ENCODE results near the gene STUM.

STUM gene

DNA sequence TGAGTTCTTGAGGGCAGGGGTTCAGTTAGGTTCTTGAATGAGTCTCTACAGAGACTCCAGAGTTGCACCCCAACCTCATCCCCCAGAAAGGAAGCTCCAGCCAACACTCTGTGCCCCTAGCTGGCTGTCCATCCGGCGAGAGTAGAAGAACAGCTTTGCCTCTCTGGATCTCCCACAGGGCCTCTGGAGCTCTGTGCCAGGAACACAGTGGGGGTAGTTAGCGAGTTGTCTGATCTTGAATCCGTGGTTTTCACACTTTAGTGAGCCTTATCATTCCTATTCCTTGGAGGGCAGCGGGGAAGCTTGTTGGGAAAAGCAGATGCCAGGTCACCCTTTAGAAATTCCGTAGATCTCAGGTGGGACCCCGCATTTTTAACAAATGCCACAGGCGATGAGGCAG lies 45.0 kb downstream of the STUM start:
- no peaks in the 10 kb centered on the region for H3K79me2 ChIP-seq (ENCODE audit: insufficient read depth, low read length)
- no peaks in the 10 kb centered on the region for H3K9me3 ChIP-seq (ENCODE audit: insufficient read depth, low read length, severe bottlenecking)
- no peak overlapping the region for H3K27ac ChIP-seq (ENCODE audit: low read length)
- DNase-seq: no peak
- no peak overlapping the region for H2AFZ ChIP-seq (ENCODE audit: low read depth, low read length)
- no peak overlapping the region for H3K9ac ChIP-seq (ENCODE audit: low read depth, low read length)
- no peak overlapping the region for H3K4me2 ChIP-seq (ENCODE audit: insufficient read depth, low read length)
- no peaks in the 10 kb centered on the region for H3K36me3 ChIP-seq (ENCODE audit: insufficient read depth, low read length)
- TF ChIP-seq EZH2 (IDR thresholded peaks at IDR 0.05; ENCODE audit: borderline replicate concordance, low read depth, low read length, severe bottlenecking): no peak
- TF ChIP-seq, protein P1, sequence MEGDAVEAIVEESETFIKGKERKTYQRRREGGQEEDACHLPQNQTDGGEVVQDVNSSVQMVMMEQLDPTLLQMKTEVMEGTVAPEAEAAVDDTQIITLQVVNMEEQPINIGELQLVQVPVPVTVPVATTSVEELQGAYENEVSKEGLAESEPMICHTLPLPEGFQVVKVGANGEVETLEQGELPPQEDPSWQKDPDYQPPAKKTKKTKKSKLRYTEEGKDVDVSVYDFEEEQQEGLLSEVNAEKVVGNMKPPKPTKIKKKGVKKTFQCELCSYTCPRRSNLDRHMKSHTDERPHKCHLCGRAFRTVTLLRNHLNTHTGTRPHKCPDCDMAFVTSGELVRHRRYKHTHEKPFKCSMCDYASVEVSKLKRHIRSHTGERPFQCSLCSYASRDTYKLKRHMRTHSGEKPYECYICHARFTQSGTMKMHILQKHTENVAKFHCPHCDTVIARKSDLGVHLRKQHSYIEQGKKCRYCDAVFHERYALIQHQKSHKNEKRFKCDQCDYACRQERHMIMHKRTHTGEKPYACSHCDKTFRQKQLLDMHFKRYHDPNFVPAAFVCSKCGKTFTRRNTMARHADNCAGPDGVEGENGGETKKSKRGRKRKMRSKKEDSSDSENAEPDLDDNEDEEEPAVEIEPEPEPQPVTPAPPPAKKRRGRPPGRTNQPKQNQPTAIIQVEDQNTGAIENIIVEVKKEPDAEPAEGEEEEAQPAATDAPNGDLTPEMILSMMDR (IDR thresholded peaks at IDR 0.05; ENCODE audit: borderline replicate concordance, extremely low read depth, low read length, poor library complexity, severe bottlenecking): no peak
- no peak for ATAC-seq (ENCODE audit: insufficient read depth, low read depth)
- H3K4me1 ChIP-seq (ENCODE audit: insufficient read depth, low read length): no peaks in the 10 kb centered on the region
- peaks cover 4% of the 10 kb centered on the region for H3K27me3 ChIP-seq (ENCODE audit: insufficient read depth, low read length, poor library complexity)
- H4K20me1 ChIP-seq (ENCODE audit: insufficient read depth, low read length): no peaks in the 10 kb centered on the region
- H3K4me3 ChIP-seq (ENCODE audit: low read depth in 1 of 2, low read length in 2 of 2): no peak overlapping the region

DNA sequence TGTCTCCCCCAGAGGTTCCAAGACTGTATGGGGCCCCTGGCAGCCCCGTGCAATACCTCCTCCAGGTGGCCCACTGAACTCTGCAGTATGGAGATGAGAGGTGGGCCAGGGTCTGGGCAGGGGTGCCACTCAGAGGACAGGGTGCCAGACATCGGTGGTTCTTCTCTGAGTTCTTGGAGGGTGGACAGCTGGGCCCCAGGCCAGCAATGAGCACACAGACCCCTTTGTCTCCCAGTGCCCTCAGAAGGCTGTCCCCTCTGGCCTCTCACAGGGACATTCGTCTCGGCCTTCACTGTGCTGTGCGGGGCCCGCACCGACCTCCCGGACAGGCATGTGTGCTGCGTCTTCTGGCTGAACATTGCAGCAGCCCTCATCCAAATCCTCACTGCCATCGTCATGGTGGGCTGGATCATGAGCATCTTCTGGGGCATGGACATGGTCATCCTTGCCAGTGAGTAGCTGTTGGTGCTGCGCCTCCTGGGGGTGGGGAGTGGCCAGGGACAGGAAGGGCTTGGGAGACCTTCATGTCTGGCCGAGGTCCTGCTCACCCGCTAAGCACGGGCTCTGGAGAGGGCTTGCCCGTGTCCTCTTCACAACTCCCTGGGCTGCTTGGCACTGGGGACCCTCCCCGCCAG lies 48.1 kb downstream of the STUM start:
- Histone ChIP-seq H3K9me3 (ENCODE audit: insufficient read depth, low read length, severe bottlenecking) (no peaks in the 10 kb centered on the region), H2AFZ (ENCODE audit: low read depth, low read length) (no peak overlapping the region), H3K27me3 (ENCODE audit: insufficient read depth, low read length, poor library complexity) (no peaks in the 10 kb centered on the region), H3K4me1 (ENCODE audit: insufficient read depth, low read length) (no peaks in the 10 kb centered on the region), H4K20me1 (ENCODE audit: insufficient read depth, low read length) (no peaks in the 10 kb centered on the region; the same call in 1 of the 2 replicates), H3K4me3 (ENCODE audit: low read depth in 1 of 2, low read length in 2 of 2) (no peak overlapping the region), H3K9ac (ENCODE audit: low read depth, low read length) (no peak overlapping the region), H3K79me2 (ENCODE audit: insufficient read depth, low read length) (no peaks in the 10 kb centered on the region), H3K4me2 (ENCODE audit: insufficient read depth, low read length) (no peak overlapping the region), H3K27ac (ENCODE audit: low read length) (no peak overlapping the region), H3K36me3 (ENCODE audit: insufficient read depth, low read length) (no peaks in the 10 kb centered on the region)
- ATAC-seq (ENCODE audit: insufficient read depth, low read depth) (no peak), DNase-seq (no peak)
- TF ChIP-seq EZH2 (IDR thresholded peaks at IDR 0.05; ENCODE audit: borderline replicate concordance, low read depth, low read length, severe bottlenecking): no peak
- TF ChIP-seq, protein P1 (IDR thresholded peaks at IDR 0.05; ENCODE audit: borderline replicate concordance, extremely low read depth, low read length, poor library complexity, severe bottlenecking): no peak

DNA sequence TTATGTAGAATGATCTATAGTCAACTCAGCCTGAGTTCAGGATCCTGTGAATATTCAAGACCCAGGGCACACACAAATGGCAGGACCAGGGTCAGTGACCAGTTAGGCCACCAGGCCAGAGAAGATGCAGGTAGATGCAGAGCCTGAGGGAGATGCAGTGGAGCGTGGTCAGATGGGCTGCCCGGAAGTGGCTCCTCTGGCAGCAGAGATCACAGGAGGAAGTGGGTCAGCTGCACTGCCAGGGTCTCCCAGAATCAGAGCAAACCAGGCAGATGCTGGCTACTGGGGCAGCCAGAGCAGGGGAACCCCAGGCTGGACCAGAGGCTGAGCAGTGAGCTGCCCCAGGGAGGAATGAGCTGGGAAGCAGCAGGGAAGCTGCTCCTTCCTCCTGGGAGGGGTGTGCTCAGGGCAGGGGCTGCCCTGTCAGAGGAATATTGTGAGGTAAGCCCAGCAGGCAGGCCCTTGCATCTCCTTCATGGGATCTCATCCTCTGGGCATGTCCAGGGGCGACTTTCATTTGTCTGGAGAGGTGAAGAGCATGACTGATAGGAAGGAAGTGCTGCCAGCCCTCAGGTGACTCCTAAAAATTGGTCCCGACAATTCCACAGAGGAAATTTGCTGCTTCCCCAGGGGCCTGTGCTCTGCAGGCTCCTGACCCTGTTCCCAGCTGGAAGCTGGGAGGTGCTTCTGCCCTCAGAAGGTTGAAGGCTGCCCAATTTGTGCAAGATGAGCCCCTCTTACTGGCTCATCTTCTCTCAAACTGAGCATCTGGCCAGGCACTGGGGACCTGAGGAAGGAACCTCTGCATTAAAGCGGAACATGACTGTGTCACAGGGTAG lies 49.3 kb downstream of the STUM start:
- H3K4me1 ChIP-seq (ENCODE audit: insufficient read depth, low read length): no peaks in the 10 kb centered on the region
- no peaks in the 10 kb centered on the region for H3K36me3 ChIP-seq (ENCODE audit: insufficient read depth, low read length)
- H3K27me3 ChIP-seq (ENCODE audit: insufficient read depth, low read length, poor library complexity): no peaks in the 10 kb centered on the region
- H3K9ac ChIP-seq (ENCODE audit: low read depth, low read length): no peak overlapping the region
- H2AFZ ChIP-seq (ENCODE audit: low read depth, low read length): no peak overlapping the region
- no peak overlapping the region for H3K4me3 ChIP-seq (ENCODE audit: low read depth in 1 of 2, low read length in 2 of 2)
- ATAC-seq (ENCODE audit: insufficient read depth, low read depth): no peak
- TF ChIP-seq, protein P1 (IDR thresholded peaks at IDR 0.05; ENCODE audit: borderline replicate concordance, extremely low read depth, low read length, poor library complexity, severe bottlenecking): no peak
- no peak for TF ChIP-seq EZH2 (IDR thresholded peaks at IDR 0.05; ENCODE audit: borderline replicate concordance, low read depth, low read length, severe bottlenecking)
- H3K4me2 ChIP-seq (ENCODE audit: insufficient read depth, low read length): no peak overlapping the region
- no peaks in the 10 kb centered on the region for H3K79me2 ChIP-seq (ENCODE audit: insufficient read depth, low read length)
- H3K27ac ChIP-seq (ENCODE audit: low read length): no peak overlapping the region
- no peaks in the 10 kb centered on the region for H3K9me3 ChIP-seq (ENCODE audit: insufficient read depth, low read length, severe bottlenecking)
- no peak for DNase-seq
- H4K20me1 ChIP-seq (ENCODE audit: insufficient read depth, low read length): no peaks in the 10 kb centered on the region; the same call in 1 of the 2 replicates

Data from DND-41 (cell line).